K562 (cell line): Measurements from ENCODE around the gene SPTBN2. TPM values are rescaled to one million over a fixed set of nuclear protein-coding genes. Genes with fewer than 3 reads are reported as not detected.

Source experiments
- ATF1 ChIP-seq, 2 experiments: fragments of 450-650 bp in 1 of 2; IDR thresholded peaks; 2 replicates each; pipeline ENCODE4 v1.6.1; 2016; ENCODE audit warnings: missing compliant biosample characterization in 1 of 2, missing genetic modification characterization in 1 of 2
- ATF7 ChIP-seq: fragments of 450-650 bp; IDR thresholded peaks from 2 replicates; pipeline ENCODE4 v1.7.1; 2014; ENCODE audit warnings: mild to moderate bottlenecking, moderate library complexity
- LEF1 ChIP-seq: fragments of 450-650 bp; IDR thresholded peaks from 2 replicates; pipeline ENCODE4 v1.6.1; 2016; ENCODE audit warnings: mild to moderate bottlenecking
- NCOA6 ChIP-seq: fragments of 450-650 bp; IDR thresholded peaks from 2 replicates; pipeline ENCODE4 v1.6.1; 2017; ENCODE audit warnings: mild to moderate bottlenecking
- NFE2L1 ChIP-seq: fragments of 450-650 bp; IDR thresholded peaks from 2 replicates; pipeline ENCODE4 v1.6.1; 2016; ENCODE audit warnings: missing genetic modification characterization, low read depth, mild to moderate bottlenecking, missing compliant biosample characterization, moderate library complexity, borderline replicate concordance
- NFIC ChIP-seq: fragments of 450-650 bp; IDR thresholded peaks from 2 replicates; pipeline ENCODE4 v1.6.1; 2017; ENCODE audit warnings: mild to moderate bottlenecking, inconsistent platforms
- PRMT5 ChIP-seq: sonication (generic); formaldehyde crosslinking; IDR thresholded peaks from 2 replicates; pipeline ENCODE4 v1.5.0; 2020; ENCODE audit warnings: missing genetic modification reagents
- SMAD1 ChIP-seq: fragments of 150-350 bp; IDR thresholded peaks from 2 replicates; pipeline ENCODE4 v1.6.1; 2014; ENCODE audit warnings: low read length, low read depth; ENCODE audit not compliant: partially characterized antibody
- SP2 ChIP-seq: IDR thresholded peaks from 2 replicates; pipeline ENCODE4 v1.6.1; 2011; ENCODE audit warnings: mild to moderate bottlenecking, low read depth, low read length, moderate library complexity; ENCODE audit not compliant: poor library complexity, severe bottlenecking; ENCODE audit errors: extremely low read depth
- STAG1 ChIP-seq: sonication (generic); formaldehyde crosslinking; IDR thresholded peaks from 2 replicates; pipeline ENCODE4 v1.5.0; 2020; ENCODE audit warnings: missing genetic modification reagents, borderline replicate concordance
- TOE1 ChIP-seq, 2 experiments: fragments of 450-650 bp in 1 of 2; sonication (generic) in 1 of 2; formaldehyde crosslinking in 1 of 2; IDR thresholded peaks; 2 replicates each; pipeline versions ENCODE4 v1.7.1 to v1.8.0; 2016 to 2022; ENCODE audit warnings: borderline replicate concordance in 2 of 2, mild to moderate bottlenecking in 2 of 2, antibody characterized with exemption in 1 of 2, inconsistent platforms in 1 of 2, low read depth in 1 of 2, missing genetic modification reagents in 1 of 2, moderate library complexity in 1 of 2
- ZNF165 ChIP-seq: fragments of 250-450 bp; sonication (Bioruptor Pico); IDR thresholded peaks from 2 replicates; pipeline ENCODE4 v1.4.0; 2020; ENCODE audit warnings: borderline replicate concordance
- ZNF644 ChIP-seq: fragments of 200-800 bp; sonication (Bioruptor generic); IDR thresholded peaks from 2 replicates; pipeline ENCODE4 v1.6.1; 2016; ENCODE audit warnings: low read depth, missing genetic modification characterization, missing compliant biosample characterization
- ZNF764 ChIP-seq: fragments of 250-450 bp; sonication (Bioruptor Pico); IDR thresholded peaks from 2 replicates; pipeline ENCODE4 v1.4.0; 2020; ENCODE audit warnings: low read depth, mild to moderate bottlenecking, moderate library complexity
- polyA plus RNA-seq, 8 experiments: library from polyadenylated mRNA; depleted of rRNA in 4 of 8; stranded (reverse) in 5 of 8; unstranded in 3 of 8; fragments of >200 nt; fragmentation: Nextera tagmentation in 2 of 8; fragmentation: Illumina TruSeq in 1 of 8; extraction: Ambion mirVana in 2 of 8; extraction: Trizol in 1 of 8; gene quantifications; 2 replicates each; pipeline versions ENCODE4 v1.2.1 to v1.2.3, GENCODE V29; 2011 to 2014; ENCODE audit warnings: inconsistent platforms in 1 of 8, missing spikeins in 1 of 8
- total RNA-seq, 7 experiments: library from RNA; depleted of rRNA in 6 of 7; stranded (reverse); fragments of >200 nt in 6 of 7; fragmentation: Illumina TruSeq in 2 of 7; extraction: Trizol in 2 of 7; gene quantifications; 2 replicates each; pipeline versions ENCODE4 v1.2.1 to v1.2.3, GENCODE V29; 2011 to 2021; ENCODE audit warnings: low replicate concordance in 1 of 7
- TF ChIP-seq, protein P1 (sequence below): sonication (generic); formaldehyde crosslinking; IDR thresholded peaks from 2 replicates; pipeline ENCODE4 v1.8.0; 2022; ENCODE audit warnings: mild to moderate bottlenecking, missing genetic modification reagents
- TF ChIP-seq, protein P2 (sequence below): fragments of 250-450 bp; sonication (Bioruptor Pico); IDR thresholded peaks from 2 replicates; pipeline ENCODE4 v1.8.0; 2021; ENCODE audit warnings: moderate library complexity, mild to moderate bottlenecking, inconsistent platforms
- TF ChIP-seq, protein P3 (sequence below), 2 experiments: IDR thresholded peaks; 2 replicates each; pipeline ENCODE4 v1.6.1; 2012; ENCODE audit warnings: improper control_type of control experiment in 2 of 2, low read depth in 2 of 2, low read length in 2 of 2, borderline replicate concordance in 1 of 2

The SPTBN2 gene
- total and polyA plus RNA-seq, 9 of the 15 experiments (the other 6 are each of a cell fraction or from before 2014, with no cell fraction given), result 0.38 to 56.5 (median 19.7) TPM

DNA sequence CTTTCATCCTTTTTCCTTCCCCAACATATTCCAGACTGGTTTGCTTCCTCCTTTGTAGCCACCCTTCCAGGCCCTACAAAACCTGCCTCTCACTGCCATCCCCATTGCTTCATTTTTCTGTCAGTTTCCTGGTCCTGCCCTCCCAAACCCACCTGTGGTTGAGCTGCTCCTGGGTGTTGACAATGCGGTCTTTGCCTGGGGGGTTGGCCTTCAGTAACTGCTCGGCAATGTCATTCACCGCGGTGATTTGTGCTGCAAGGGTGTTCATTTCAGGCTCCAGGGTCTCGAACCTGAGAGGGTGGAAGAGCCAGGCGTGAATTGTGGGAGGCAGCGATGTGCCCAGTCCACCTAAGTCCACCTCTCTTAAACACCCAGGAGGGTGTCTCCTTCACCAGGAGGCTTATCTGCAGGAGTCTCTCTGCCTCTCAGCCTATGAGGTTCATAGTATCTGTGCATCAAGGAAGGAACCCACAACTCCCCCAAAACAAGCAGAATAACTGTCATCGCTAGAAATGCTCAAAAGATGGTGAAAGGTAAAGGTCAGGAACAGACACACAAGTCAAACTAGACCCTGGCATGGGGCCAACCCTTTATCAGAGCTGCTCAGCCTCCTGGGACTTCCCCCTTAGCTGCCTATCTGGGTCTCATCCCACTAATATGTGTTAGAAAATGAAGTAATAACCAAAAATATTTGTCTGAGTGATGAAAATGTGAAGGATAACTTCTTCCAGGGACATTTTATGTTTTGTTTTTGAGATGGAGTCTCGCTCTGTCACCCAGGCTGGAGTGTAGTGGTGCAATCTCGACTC is 27.4 kb downstream of the SPTBN2 start (continued):
- TF ChIP-seq, protein P1, sequence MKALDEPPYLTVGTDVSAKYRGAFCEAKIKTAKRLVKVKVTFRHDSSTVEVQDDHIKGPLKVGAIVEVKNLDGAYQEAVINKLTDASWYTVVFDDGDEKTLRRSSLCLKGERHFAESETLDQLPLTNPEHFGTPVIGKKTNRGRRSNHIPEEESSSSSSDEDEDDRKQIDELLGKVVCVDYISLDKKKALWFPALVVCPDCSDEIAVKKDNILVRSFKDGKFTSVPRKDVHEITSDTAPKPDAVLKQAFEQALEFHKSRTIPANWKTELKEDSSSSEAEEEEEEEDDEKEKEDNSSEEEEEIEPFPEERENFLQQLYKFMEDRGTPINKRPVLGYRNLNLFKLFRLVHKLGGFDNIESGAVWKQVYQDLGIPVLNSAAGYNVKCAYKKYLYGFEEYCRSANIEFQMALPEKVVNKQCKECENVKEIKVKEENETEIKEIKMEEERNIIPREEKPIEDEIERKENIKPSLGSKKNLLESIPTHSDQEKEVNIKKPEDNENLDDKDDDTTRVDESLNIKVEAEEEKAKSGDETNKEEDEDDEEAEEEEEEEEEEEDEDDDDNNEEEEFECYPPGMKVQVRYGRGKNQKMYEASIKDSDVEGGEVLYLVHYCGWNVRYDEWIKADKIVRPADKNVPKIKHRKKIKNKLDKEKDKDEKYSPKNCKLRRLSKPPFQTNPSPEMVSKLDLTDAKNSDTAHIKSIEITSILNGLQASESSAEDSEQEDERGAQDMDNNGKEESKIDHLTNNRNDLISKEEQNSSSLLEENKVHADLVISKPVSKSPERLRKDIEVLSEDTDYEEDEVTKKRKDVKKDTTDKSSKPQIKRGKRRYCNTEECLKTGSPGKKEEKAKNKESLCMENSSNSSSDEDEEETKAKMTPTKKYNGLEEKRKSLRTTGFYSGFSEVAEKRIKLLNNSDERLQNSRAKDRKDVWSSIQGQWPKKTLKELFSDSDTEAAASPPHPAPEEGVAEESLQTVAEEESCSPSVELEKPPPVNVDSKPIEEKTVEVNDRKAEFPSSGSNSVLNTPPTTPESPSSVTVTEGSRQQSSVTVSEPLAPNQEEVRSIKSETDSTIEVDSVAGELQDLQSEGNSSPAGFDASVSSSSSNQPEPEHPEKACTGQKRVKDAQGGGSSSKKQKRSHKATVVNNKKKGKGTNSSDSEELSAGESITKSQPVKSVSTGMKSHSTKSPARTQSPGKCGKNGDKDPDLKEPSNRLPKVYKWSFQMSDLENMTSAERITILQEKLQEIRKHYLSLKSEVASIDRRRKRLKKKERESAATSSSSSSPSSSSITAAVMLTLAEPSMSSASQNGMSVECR (CRISPR knock-in tag), result no peak
- TF ChIP-seq, protein P2, sequence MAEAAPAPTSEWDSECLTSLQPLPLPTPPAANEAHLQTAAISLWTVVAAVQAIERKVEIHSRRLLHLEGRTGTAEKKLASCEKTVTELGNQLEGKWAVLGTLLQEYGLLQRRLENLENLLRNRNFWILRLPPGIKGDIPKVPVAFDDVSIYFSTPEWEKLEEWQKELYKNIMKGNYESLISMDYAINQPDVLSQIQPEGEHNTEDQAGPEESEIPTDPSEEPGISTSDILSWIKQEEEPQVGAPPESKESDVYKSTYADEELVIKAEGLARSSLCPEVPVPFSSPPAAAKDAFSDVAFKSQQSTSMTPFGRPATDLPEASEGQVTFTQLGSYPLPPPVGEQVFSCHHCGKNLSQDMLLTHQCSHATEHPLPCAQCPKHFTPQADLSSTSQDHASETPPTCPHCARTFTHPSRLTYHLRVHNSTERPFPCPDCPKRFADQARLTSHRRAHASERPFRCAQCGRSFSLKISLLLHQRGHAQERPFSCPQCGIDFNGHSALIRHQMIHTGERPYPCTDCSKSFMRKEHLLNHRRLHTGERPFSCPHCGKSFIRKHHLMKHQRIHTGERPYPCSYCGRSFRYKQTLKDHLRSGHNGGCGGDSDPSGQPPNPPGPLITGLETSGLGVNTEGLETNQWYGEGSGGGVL (CRISPR knock-in tag), result no peak
- TF ChIP-seq NFE2L1 (tag), result no peak
- TF ChIP-seq SP2, result no peak
- TF ChIP-seq STAG1 (CRISPR knock-in tag), result no peak
- TF ChIP-seq ZNF165, result no peak
- TF ChIP-seq, protein P3, sequence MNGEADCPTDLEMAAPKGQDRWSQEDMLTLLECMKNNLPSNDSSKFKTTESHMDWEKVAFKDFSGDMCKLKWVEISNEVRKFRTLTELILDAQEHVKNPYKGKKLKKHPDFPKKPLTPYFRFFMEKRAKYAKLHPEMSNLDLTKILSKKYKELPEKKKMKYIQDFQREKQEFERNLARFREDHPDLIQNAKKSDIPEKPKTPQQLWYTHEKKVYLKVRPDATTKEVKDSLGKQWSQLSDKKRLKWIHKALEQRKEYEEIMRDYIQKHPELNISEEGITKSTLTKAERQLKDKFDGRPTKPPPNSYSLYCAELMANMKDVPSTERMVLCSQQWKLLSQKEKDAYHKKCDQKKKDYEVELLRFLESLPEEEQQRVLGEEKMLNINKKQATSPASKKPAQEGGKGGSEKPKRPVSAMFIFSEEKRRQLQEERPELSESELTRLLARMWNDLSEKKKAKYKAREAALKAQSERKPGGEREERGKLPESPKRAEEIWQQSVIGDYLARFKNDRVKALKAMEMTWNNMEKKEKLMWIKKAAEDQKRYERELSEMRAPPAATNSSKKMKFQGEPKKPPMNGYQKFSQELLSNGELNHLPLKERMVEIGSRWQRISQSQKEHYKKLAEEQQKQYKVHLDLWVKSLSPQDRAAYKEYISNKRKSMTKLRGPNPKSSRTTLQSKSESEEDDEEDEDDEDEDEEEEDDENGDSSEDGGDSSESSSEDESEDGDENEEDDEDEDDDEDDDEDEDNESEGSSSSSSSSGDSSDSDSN (IDR thresholded peaks at IDR 0.05; ENCODE audit: borderline replicate concordance in 1 of 2, low read depth in 2 of 2, low read length in 2 of 2), result no peak
- peak; percentile 97 for TF ChIP-seq SMAD1
- peak; percentile 91 for TF ChIP-seq LEF1
- TF ChIP-seq ATF7, result peak; percentile 84
- no peak for TF ChIP-seq ATF1 (CRISPR knock-in tag; IDR thresholded peaks at IDR 0.05)
- TF ChIP-seq ATF1 (tag; IDR thresholded peaks at IDR 0.05), result peak; percentile 60; the same call in 1 of the 2 replicates
- no peak for TF ChIP-seq ZNF764 (CRISPR knock-in tag)
- peak; percentile 61; the same call in 1 of the 2 replicates for TF ChIP-seq TOE1 (IDR thresholded peaks at IDR 0.05; ENCODE audit: borderline replicate concordance)
- no peak for TF ChIP-seq TOE1 (CRISPR knock-in tag; IDR thresholded peaks at IDR 0.05; ENCODE audit: borderline replicate concordance, low read depth)
- TF ChIP-seq NCOA6, result no peak
- TF ChIP-seq ZNF644 (tag), result 0 out of 2 replicates have a peak, but pooled peaks have one; percentile 53
- TF ChIP-seq NFIC, result peak; percentile 100
- TF ChIP-seq PRMT5 (CRISPR knock-in tag), result no peak
